Upper lobe of left lung (tissue), 6 donors: ENCODE measurements around the gene LRRC74B. TPM values are rescaled to one million over a fixed set of nuclear protein-coding genes. Genes with fewer than 3 reads are reported as not detected.
A peak's percentile ranks its signal among the peaks of the same experiment; 100 is the strongest.

Experiments used
- ATAC-seq, 2 donors: fragments of 200-7000 bp; cut with Tn5 transposase; one replicate each; pipeline ENCODE4 v1.9.1; 2022; ENCODE audit warnings: mild to moderate bottlenecking in 2 of 2, moderate library complexity in 2 of 2; ENCODE audit not compliant: low FRiP score in 2 of 2
- DNase-seq, 2 donors: peaks; one replicate each; pipeline ENCODE4 v3.0.0-alpha.2; 2019 to 2020
- H3K27ac ChIP-seq, 4 donors: fragments of 200-600 bp; sonication (generic); one replicate each; pipeline ENCODE4 v1.5.1; 2016 to 2019
- H3K27me3 ChIP-seq, 4 donors: fragments of 200-600 bp; sonication (generic); one replicate each; pipeline ENCODE4 v1.5.1; 2017 to 2019
- H3K36me3 ChIP-seq, 4 donors: fragments of 200-600 bp; sonication (generic); one replicate each; pipeline ENCODE4 v1.5.1; 2016 to 2019
- H3K4me1 ChIP-seq, 4 donors: fragments of 200-600 bp; sonication (generic); one replicate each; pipeline ENCODE4 v1.5.1; 2018 to 2019
- H3K4me3 ChIP-seq, 4 donors: fragments of 200-600 bp; sonication (generic); one replicate each; pipeline ENCODE4 v1.5.1; 2017 to 2019; ENCODE audit warnings: mild to moderate bottlenecking in 2 of 4, moderate library complexity in 1 of 4
- H3K9me3 ChIP-seq, 4 donors: fragments of 200-600 bp; sonication (generic); one replicate each; pipeline ENCODE4 v1.5.1; 2018 to 2019
- CTCF ChIP-seq, 6 experiments: fragments of 450-650 bp in 4 of 6; fragments of 200-600 bp in 2 of 6; sonication (generic) in 2 of 6; IDR thresholded peaks; one replicate each; pipeline ENCODE4 v1.5.1; 2016 to 2019; ENCODE audit warnings: antibody characterized with exemption in 6 of 6
- EP300 ChIP-seq, 4 donors: sonication (generic); formaldehyde crosslinking; IDR thresholded peaks; one replicate each; pipeline ENCODE4 v1.5.1; 2017; ENCODE audit warnings: antibody characterized with exemption in 4 of 4, control low read depth in 2 of 4
- POLR2A ChIP-seq, 4 donors: fragments of 450-650 bp; IDR thresholded peaks; one replicate each; pipeline ENCODE4 v1.5.1; 2016 to 2017; ENCODE audit warnings: antibody characterized with exemption in 4 of 4, mild to moderate bottlenecking in 2 of 4
- POLR2AphosphoS5 ChIP-seq, 2 donors: sonication (generic); formaldehyde crosslinking; IDR thresholded peaks; one replicate each; pipeline ENCODE4 v1.5.1; 2017; ENCODE audit warnings: antibody characterized with exemption in 2 of 2
- WGBS, 2 donors: methylation state at CpG; one replicate each; pipeline ENCODE4 v1.1.5; 2017 to 2018; 5-methylcytosine and 5-hydroxymethylcytosine counted together
- total RNA-seq, 6 donors: library from RNA; depleted of rRNA in 4 of 6; stranded (reverse); fragments of >200 nt in 4 of 6; gene quantifications; one replicate each; pipeline versions ENCODE4 v1.1.0 to v1.2.1, GENCODE V29; 2016 to 2021
- donor health status: DM: no; HTN: no; CAD: no; lungs with moderate emphysema.
- donor health status: DM: no; HTN: yes; CAD: no; lungs with severe emphysema.

The LRRC74B gene
- total RNA-seq, 6 donors from 2014 or later = 0.14 to 6.6 (median 3.2) TPM

GRCh38 chr22:21022507-21022906 is 23.2 kb upstream of the LRRC74B start:
- ATAC-seq = no peak
- H3K36me3 ChIP-seq = no peaks in the 10 kb centered on the region
- WGBS, 2 donors = 81 to 84% methylated on average over 8 to 10 of the region's 10 CpGs
- DNase-seq = peak in 1 of 2 donors; percentile 45
- TF ChIP-seq POLR2A (IDR thresholded peaks at IDR 0.05) (no peak), CTCF (IDR thresholded peaks at IDR 0.05) (no peak), POLR2AphosphoS5 (IDR thresholded peaks at IDR 0.05) (no peak), EP300 (IDR thresholded peaks at IDR 0.05) (no peak)
- no peak overlapping the region for H3K27ac ChIP-seq
- no peaks in the 10 kb centered on the region for H3K27me3 ChIP-seq
- no peak overlapping the region for H3K4me3 ChIP-seq
- H3K4me1 ChIP-seq = peaks cover 0 to 3% (median 0%) of the 10 kb centered on the region in 4 donors
- H3K9me3 ChIP-seq = no peaks in the 10 kb centered on the region

GRCh38 chr22:21022955-21023614 is 22.7 kb upstream of the LRRC74B start:
- Histone ChIP-seq H3K4me1 (peaks cover 0 to 6% (median 0%) of the 10 kb centered on the region in 4 donors), H3K27me3 (no peaks in the 10 kb centered on the region), H3K27ac (no peak overlapping the region), H3K4me3 (no peak overlapping the region), H3K9me3 (no peaks in the 10 kb centered on the region), H3K36me3 (no peaks in the 10 kb centered on the region)
- ATAC-seq (no peak), DNase-seq (no peak)
- TF ChIP-seq POLR2AphosphoS5 (IDR thresholded peaks at IDR 0.05) (no peak), POLR2A (IDR thresholded peaks at IDR 0.05) (no peak), CTCF (IDR thresholded peaks at IDR 0.05) (no peak), EP300 (IDR thresholded peaks at IDR 0.05) (no peak)
- 84 to 93% methylated on average over 6 to 13 of the region's 13 CpGs for WGBS, 2 donors

GRCh38 chr22:21025266-21025665 is 20.5 kb upstream of the LRRC74B start:
- ATAC-seq = no peak
- WGBS, 2 donors = 60 to 71% methylated on average over 8 of the region's 8 CpGs
- H3K36me3 ChIP-seq = no peaks in the 10 kb centered on the region

GRCh38 chr22:21025763-21026755 is 19.7 kb upstream of the LRRC74B start:
- no peaks in the 10 kb centered on the region for H3K9me3 ChIP-seq
- no peak overlapping the region for H3K4me3 ChIP-seq
- 89 to 90% methylated on average over 15 to 27 of the region's 27 CpGs for WGBS, 2 donors
- peaks cover 0 to 6% (median 0%) of the 10 kb centered on the region in 4 donors for H3K4me1 ChIP-seq
- TF ChIP-seq POLR2A (IDR thresholded peaks at IDR 0.05) = no peak
- TF ChIP-seq EP300 (IDR thresholded peaks at IDR 0.05) = no peak
- no peak for TF ChIP-seq POLR2AphosphoS5 (IDR thresholded peaks at IDR 0.05)
- TF ChIP-seq CTCF (IDR thresholded peaks at IDR 0.05) = no peak
- ATAC-seq (no peak), DNase-seq (peak in 1 of 2 donors; percentile 66)
- no peaks in the 10 kb centered on the region for H3K27me3 ChIP-seq
- H3K36me3 ChIP-seq = no peaks in the 10 kb centered on the region
- no peak overlapping the region for H3K27ac ChIP-seq

More at GRCh38 chr22:21025266-21025665, 20.5 kb upstream of the LRRC74B start:
- H3K4me1 ChIP-seq = peaks cover 0 to 6% (median 0%) of the 10 kb centered on the region in 4 donors
- no peaks in the 10 kb centered on the region for H3K9me3 ChIP-seq
- TF ChIP-seq POLR2A (IDR thresholded peaks at IDR 0.05) = no peak
- TF ChIP-seq EP300 (IDR thresholded peaks at IDR 0.05) = no peak
- TF ChIP-seq CTCF (IDR thresholded peaks at IDR 0.05) = no peak
- TF ChIP-seq POLR2AphosphoS5 (IDR thresholded peaks at IDR 0.05) = no peak
- H3K27ac ChIP-seq = no peak overlapping the region
- DNase-seq = no peak
- no peaks in the 10 kb centered on the region for H3K27me3 ChIP-seq
- no peak overlapping the region for H3K4me3 ChIP-seq
